Lung (tissue), 12 donors: ENCODE results near the gene ALG12. TPM values are rescaled to one million over a fixed set of nuclear protein-coding genes. Genes with fewer than 3 reads are reported as not detected.
A peak's percentile ranks its signal among the peaks of the same experiment; 100 is the strongest.

Source experiments
- ATAC-seq: fragments of 200-7000 bp; cut with Tn5 transposase; one replicate; pipeline ENCODE4 v1.9.1; 2020; ENCODE audit warnings: moderate number of reproducible peaks; ENCODE audit not compliant: insufficient read depth, low FRiP score
- DNase-seq, 3 donors: peaks; one replicate each; pipeline ENCODE4 v3.0.0-alpha.2; 2013 to 2017
- H3K27ac ChIP-seq, 2 donors: one replicate each; pipeline ENCODE4 v1.5.1; 2013; ENCODE audit warnings: mild to moderate bottlenecking in 2 of 2, moderate library complexity in 2 of 2, control low read depth in 1 of 2, inconsistent platforms in 1 of 2, low read depth in 1 of 2, low read length in 1 of 2
- H3K27me3 ChIP-seq, 3 donors: one replicate each; pipeline ENCODE4 v1.5.1; 2013; ENCODE audit warnings: low read length in 2 of 3; ENCODE audit not compliant: control insufficient read depth in 3 of 3, insufficient read depth in 3 of 3
- H3K36me3 ChIP-seq, 4 donors: one replicate each; pipeline ENCODE4 v1.5.1; 2013; ENCODE audit warnings: low read length in 4 of 4, mild to moderate bottlenecking in 1 of 4, moderate library complexity in 1 of 4; ENCODE audit not compliant: control insufficient read depth in 4 of 4, insufficient read depth in 4 of 4
- H3K4me1 ChIP-seq, 5 donors: one replicate each; pipeline ENCODE4 v1.5.1; 2013; ENCODE audit warnings: low read length in 5 of 5, mild to moderate bottlenecking in 2 of 5, moderate library complexity in 1 of 5; ENCODE audit not compliant: control insufficient read depth in 5 of 5, insufficient read depth in 5 of 5
- H3K4me3 ChIP-seq: one replicate; pipeline ENCODE4 v1.5.1; 2013; ENCODE audit warnings: mild to moderate bottlenecking, control low read depth, moderate library complexity
- H3K9ac ChIP-seq, 2 donors: one replicate each; pipeline ENCODE4 v1.5.1; 2013; ENCODE audit warnings: low read length in 2 of 2, control low read depth in 1 of 2; ENCODE audit not compliant: insufficient read depth in 1 of 2
- H3K9me3 ChIP-seq, 4 donors: one replicate each; pipeline ENCODE4 v1.5.1; 2013; ENCODE audit warnings: low read length in 3 of 4, mild to moderate bottlenecking in 1 of 4, moderate library complexity in 1 of 4; ENCODE audit not compliant: control insufficient read depth in 4 of 4, insufficient read depth in 3 of 4
- WGBS, 2 donors: extraction: QIAGEN DNeasy Blood & Tissue Kit; methylation state at CpG; one replicate each; pipeline ENCODE4 v1.1.7; 2013; 5-methylcytosine and 5-hydroxymethylcytosine counted together
- polyA plus RNA-seq, 2 donors: library from polyadenylated mRNA; stranded (reverse); fragments of 200-250 nt; gene quantifications; one replicate each; pipeline ENCODE4 v1.2.1, GENCODE V29; 2013
- total RNA-seq, 2 donors: library from RNA; depleted of rRNA in 1 of 2; stranded (reverse); fragments of >200 nt in 1 of 2; gene quantifications; one replicate each; pipeline ENCODE4 v1.2.1, GENCODE V29; 2014 to 2021
- TF ChIP-seq, protein P1 (sequence below): IDR thresholded peaks from 2 replicates; pipeline ENCODE4 v1.5.1; 2012; ENCODE audit warnings: mild to moderate bottlenecking; ENCODE audit errors: control extremely low read depth, extremely low read depth
- donor health status: control.
- donor health status: control.
- donor health status: Bipolar disorder and iron deficiency.
- donor health status: healthy.
- donor health status: DM: yes; HTN: yes; CAD: no.

The ALG12 gene
- total and polyA plus RNA-seq, 4 donors: 13.6 to 33.9 (median 16.6) TPM

DNA sequence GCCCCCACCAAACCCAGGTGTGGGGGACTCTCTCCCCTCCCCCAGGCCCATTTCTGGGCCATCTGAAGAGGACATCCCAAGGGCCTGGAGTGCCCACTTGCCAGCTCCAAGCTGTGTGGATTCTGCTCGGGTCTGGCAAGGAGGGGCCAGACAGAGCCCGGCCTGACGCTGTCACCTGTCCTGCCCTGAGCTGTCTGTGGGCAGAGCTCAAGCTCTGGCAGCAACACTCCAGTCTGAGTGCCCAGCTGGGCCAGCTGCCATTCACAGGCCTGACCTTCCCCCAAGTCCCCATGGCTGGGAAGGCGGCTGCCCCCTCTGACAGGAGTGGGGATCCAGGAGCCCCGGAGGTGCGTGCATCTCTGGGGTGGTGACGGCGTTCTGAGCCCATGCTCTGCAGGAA lies 36.1 kb upstream of the ALG12 start:
- Histone ChIP-seq H3K27me3 (no peaks in the 10 kb centered on the region), H3K4me1 (peaks cover 0 to 44% (median 27%) of the 10 kb centered on the region in 5 donors), H3K27ac (peak overlapping the region; percentile 67 to 94), H3K9me3 (no peaks in the 10 kb centered on the region), H3K4me3 (no peak overlapping the region), H3K9ac (no peak overlapping the region), H3K36me3 (no peaks in the 10 kb centered on the region)
- DNase-seq (no peak), ATAC-seq (no peak)
- TF ChIP-seq, protein P1, sequence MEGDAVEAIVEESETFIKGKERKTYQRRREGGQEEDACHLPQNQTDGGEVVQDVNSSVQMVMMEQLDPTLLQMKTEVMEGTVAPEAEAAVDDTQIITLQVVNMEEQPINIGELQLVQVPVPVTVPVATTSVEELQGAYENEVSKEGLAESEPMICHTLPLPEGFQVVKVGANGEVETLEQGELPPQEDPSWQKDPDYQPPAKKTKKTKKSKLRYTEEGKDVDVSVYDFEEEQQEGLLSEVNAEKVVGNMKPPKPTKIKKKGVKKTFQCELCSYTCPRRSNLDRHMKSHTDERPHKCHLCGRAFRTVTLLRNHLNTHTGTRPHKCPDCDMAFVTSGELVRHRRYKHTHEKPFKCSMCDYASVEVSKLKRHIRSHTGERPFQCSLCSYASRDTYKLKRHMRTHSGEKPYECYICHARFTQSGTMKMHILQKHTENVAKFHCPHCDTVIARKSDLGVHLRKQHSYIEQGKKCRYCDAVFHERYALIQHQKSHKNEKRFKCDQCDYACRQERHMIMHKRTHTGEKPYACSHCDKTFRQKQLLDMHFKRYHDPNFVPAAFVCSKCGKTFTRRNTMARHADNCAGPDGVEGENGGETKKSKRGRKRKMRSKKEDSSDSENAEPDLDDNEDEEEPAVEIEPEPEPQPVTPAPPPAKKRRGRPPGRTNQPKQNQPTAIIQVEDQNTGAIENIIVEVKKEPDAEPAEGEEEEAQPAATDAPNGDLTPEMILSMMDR: no peak
- WGBS, 2 donors: 73 to 93% methylated on average over 8 of the region's 8 CpGs

- Histone ChIP-seq H3K36me3 (no peaks in the 10 kb centered on the region), H3K9me3 (no peaks in the 10 kb centered on the region), H3K27me3 (no peaks in the 10 kb centered on the region), H3K4me1 (peaks cover 0 to 41% (median 28%) of the 10 kb centered on the region in 5 donors), H3K27ac (peak overlapping the region; percentile 67 to 94), H3K9ac (no peak overlapping the region), H3K4me3 (no peak overlapping the region)
- ATAC-seq: no peak
- DNase-seq: no peak
- TF ChIP-seq, protein P1: no peak
- WGBS, 2 donors: 53 to 66% methylated on average over 18 of the region's 18 CpGs
Observed at GRCh38 chr22:49953680-49954344, 35.6 kb upstream of the ALG12 start.

DNA sequence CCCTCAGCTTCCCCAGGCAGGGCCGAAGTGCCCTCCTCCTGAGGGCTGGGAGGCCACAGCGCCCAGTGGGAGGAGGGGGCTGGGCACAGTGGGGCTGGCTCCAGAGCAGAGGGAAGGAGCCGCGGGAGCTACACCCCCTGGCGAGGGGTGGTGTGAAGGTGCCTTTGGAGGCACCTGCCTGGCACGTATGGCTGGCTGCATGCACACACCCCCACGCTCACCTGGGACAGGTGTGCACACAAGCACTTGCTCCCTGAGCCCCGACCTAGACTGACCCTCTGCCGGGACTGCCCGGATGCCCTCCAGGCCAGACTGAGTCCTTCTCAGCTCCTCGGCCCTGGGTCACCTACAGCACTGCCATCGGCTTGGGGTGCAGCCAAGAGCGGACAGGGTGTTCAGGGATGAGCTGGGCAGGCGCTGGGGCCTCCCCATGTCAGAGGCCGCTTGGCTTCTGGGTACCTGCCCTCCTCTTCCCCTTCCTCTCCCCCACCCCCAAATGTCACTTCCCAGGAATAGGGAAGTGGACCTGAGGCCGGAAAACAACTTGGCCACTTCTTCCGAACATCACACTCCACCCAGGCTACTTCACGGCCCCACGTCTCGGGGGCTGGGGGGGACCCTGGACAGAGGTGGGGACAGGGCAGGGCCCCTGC lies 34.9 kb upstream of the ALG12 start:
- Histone ChIP-seq H3K4me1 (peaks cover 0 to 38% (median 32%) of the 10 kb centered on the region in 5 donors), H3K27me3 (no peaks in the 10 kb centered on the region), H3K36me3 (no peaks in the 10 kb centered on the region), H3K9me3 (no peaks in the 10 kb centered on the region), H3K4me3 (no peak overlapping the region), H3K9ac (no peak overlapping the region), H3K27ac (peak overlapping the region in 1 of 2 donors; percentile 94)
- ATAC-seq: no peak
- TF ChIP-seq, protein P1: no peak
- peak in 1 of 3 donors; percentile 50 for DNase-seq
- WGBS, 2 donors: 58 to 71% methylated on average over 20 of the region's 20 CpGs
